8988T (cell line): Measurements from ENCODE around the gene PIP5K1B.
A peak's percentile ranks its signal among the peaks of the same experiment; 100 is the strongest.

Experiments used
- DNase-seq: peaks from one replicate; pipeline ENCODE4 v3.0.0; 2011

Gene PIP5K1B

GRCh38 chr9:68777070-68777763 is 72.2 kb downstream of the PIP5K1B start:
- no peak for DNase-seq

GRCh38 chr9:68778635-68779034 is 73.6 kb downstream of the PIP5K1B start:
- DNase-seq: no peak

GRCh38 chr9:68779558-68780379 is 74.7 kb downstream of the PIP5K1B start:
- peak; percentile 60 for DNase-seq

GRCh38 chr9:68780380-68780712 is 75.3 kb downstream of the PIP5K1B start:
- DNase-seq: no peak

- no peak for DNase-seq
Measured at GRCh38 chr9:68780720-68781119, 75.7 kb downstream of the PIP5K1B start.

- DNase-seq: no peak
Measured at GRCh38 chr9:68781928-68782327, 76.9 kb downstream of the PIP5K1B start.

- DNase-seq: no peak
Measured at GRCh38 chr9:68782546-68782945, 77.5 kb downstream of the PIP5K1B start.

GRCh38 chr9:68785965-68786364 is 80.9 kb downstream of the PIP5K1B start:
- no peak for DNase-seq

GRCh38 chr9:68791169-68791568 is 86.1 kb downstream of the PIP5K1B start:
- DNase-seq: no peak

- no peak for DNase-seq
Measured at GRCh38 chr9:68793605-68794343, 88.7 kb downstream of the PIP5K1B start.

GRCh38 chr9:68794898-68795297 is 89.9 kb downstream of the PIP5K1B start:
- no peak for DNase-seq

GRCh38 chr9:68795411-68795810 is 90.4 kb downstream of the PIP5K1B start:
- DNase-seq: no peak

- no peak for DNase-seq
Measured at GRCh38 chr9:68797116-68797515, 92.1 kb downstream of the PIP5K1B start.

- DNase-seq: no peak
Measured at GRCh38 chr9:68798423-68798822, 93.4 kb downstream of the PIP5K1B start.

- no peak for DNase-seq
Measured at GRCh38 chr9:68800836-68801235, 95.8 kb downstream of the PIP5K1B start.

GRCh38 chr9:68802525-68803015 is 97.5 kb downstream of the PIP5K1B start:
- no peak for DNase-seq

GRCh38 chr9:68804911-68805889 is 100.2 kb downstream of the PIP5K1B start:
- no peak for DNase-seq

- no peak for DNase-seq
Measured at GRCh38 chr9:68805890-68806517, 101.0 kb downstream of the PIP5K1B start.

GRCh38 chr9:68808338-68808890 is 103.4 kb downstream of the PIP5K1B start:
- no peak for DNase-seq

GRCh38 chr9:68817079-68817875 is 112.2 kb downstream of the PIP5K1B start:
- no peak for DNase-seq

GRCh38 chr9:68819065-68819464 is 114.0 kb downstream of the PIP5K1B start:
- no peak for DNase-seq
